ENCODE measurements around the gene GIMAP7.

The GIMAP7 gene

DNA sequence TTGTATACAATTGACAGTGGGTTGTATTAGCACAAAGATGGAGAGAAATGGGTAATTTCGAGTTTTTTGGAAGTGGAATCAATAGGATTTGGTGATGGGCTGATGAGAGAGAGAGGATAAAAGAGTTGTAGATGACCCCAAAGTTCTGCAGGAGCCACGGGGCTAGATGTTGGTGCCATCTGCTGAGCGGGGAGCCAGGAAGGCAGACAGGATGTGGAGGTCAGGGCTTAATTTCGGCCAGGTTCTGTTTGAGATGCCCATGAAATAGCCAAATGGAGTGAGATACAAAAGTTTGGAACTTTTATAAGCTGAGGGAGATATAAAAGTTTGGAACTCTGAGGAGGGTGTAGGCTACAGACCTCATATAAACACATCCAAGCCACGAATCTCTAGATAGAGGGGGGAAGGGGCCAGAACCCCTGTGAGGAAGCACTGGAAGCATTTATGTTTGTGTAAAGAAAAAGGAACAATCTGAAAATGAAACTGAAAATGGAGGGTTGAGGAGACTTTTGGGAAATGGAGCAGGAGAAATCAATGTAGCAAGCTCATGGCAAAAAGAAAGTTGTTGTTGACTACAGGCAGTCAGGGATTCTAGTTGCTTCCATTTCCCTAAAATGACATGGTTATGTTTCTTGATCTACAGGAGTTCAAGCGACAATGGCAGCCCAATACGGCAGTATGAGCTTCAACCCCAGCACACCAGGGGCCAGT, 54.7 kb downstream of the GIMAP7 start:
- H3K36me3 ChIP-seq (ENCODE audit: insufficient read depth, low read length): no peaks in the 10 kb centered on the region
- H3K4me1 ChIP-seq (ENCODE audit: insufficient read depth, low read length): peaks cover 7% of the 10 kb centered on the region; the same call in 1 of the 2 replicates
- H3K9me3 ChIP-seq (ENCODE audit: control insufficient read depth, insufficient read depth, low read length): no peaks in the 10 kb centered on the region
- no peak overlapping the region for H3K9ac ChIP-seq (ENCODE audit: low read depth, low read length)

Data from ES-I3 (cell line).